ENCODE measurements around the gene RNF38.
A peak's percentile ranks its signal among the peaks of the same experiment; 100 is the strongest.
"Not testable (repeated sequence)": the region's sequence is repeated elsewhere in the genome, so short reads cannot be mapped to it uniquely, and the experiment has no call there.

Gene RNF38

GRCh38 chr9:36399980-36400331, at the start of gene RNF38:
RNF38 (minus strand) TSS chr9:36400269; CDS start chr9:36400108, 161 bp downstream.
- H3K4me1 ChIP-seq (ENCODE audit: control insufficient read depth in 1 of 2, insufficient read depth in 2 of 2, low read length in 2 of 2): peaks cover 7 to 18% of the 10 kb centered on the region in 2 donors
- no peaks in the 10 kb centered on the region for H3K9me3 ChIP-seq (ENCODE audit: control insufficient read depth in 1 of 2, low read length in 2 of 2)
- peak within 1 kb of the TSS; percentile 98 for H3K27ac ChIP-seq (ENCODE audit: low read depth, low read length)
- H3K27me3 ChIP-seq (ENCODE audit: control insufficient read depth in 1 of 2, insufficient read depth in 2 of 2, low read length in 2 of 2): no peaks in the 10 kb centered on the region
- H3K9ac ChIP-seq (ENCODE audit: low read depth in 1 of 2, low read length in 2 of 2): peak within 1 kb of the TSS; percentile 49 to 92
- no peaks in the 10 kb centered on the region for H3K36me3 ChIP-seq (ENCODE audit: control insufficient read depth in 1 of 2, insufficient read depth in 2 of 2, low read length in 2 of 2)
- peak within 1 kb of the TSS; percentile 70 to 95 for H3K4me3 ChIP-seq (ENCODE audit: low read depth in 1 of 2, low read length in 2 of 2)

- not testable (repeated sequence) for H3K4me1 ChIP-seq (ENCODE audit: control insufficient read depth in 1 of 2, insufficient read depth in 2 of 2, low read length in 2 of 2); H3K36me3 ChIP-seq (ENCODE audit: control insufficient read depth in 1 of 2, insufficient read depth in 2 of 2, low read length in 2 of 2); H3K4me3 ChIP-seq (ENCODE audit: low read depth in 1 of 2, low read length in 2 of 2); H3K9ac ChIP-seq (ENCODE audit: low read depth in 1 of 2, low read length in 2 of 2); H3K27ac ChIP-seq (ENCODE audit: low read depth, low read length); H3K27me3 ChIP-seq (ENCODE audit: control insufficient read depth in 1 of 2, insufficient read depth in 2 of 2, low read length in 2 of 2); H3K9me3 ChIP-seq (ENCODE audit: control insufficient read depth in 1 of 2, low read length in 2 of 2)
Measured at GRCh38 chr9:36448555-36448954, 48.5 kb upstream of the RNF38 start.

GRCh38 chr9:36448017-36448416, 47.9 kb upstream of the RNF38 start:
- H3K9me3 ChIP-seq (ENCODE audit: control insufficient read depth in 1 of 2, low read length in 2 of 2): no peaks in the 10 kb centered on the region

GRCh38 chr9:36446678-36447077, 46.6 kb upstream of the RNF38 start:
- not testable (repeated sequence) for H3K9ac ChIP-seq (ENCODE audit: low read depth in 1 of 2, low read length in 2 of 2); H3K27ac ChIP-seq (ENCODE audit: low read depth, low read length); H3K36me3 ChIP-seq (ENCODE audit: control insufficient read depth in 1 of 2, insufficient read depth in 2 of 2, low read length in 2 of 2); H3K4me1 ChIP-seq (ENCODE audit: control insufficient read depth in 1 of 2, insufficient read depth in 2 of 2, low read length in 2 of 2); H3K9me3 ChIP-seq (ENCODE audit: control insufficient read depth in 1 of 2, low read length in 2 of 2); H3K27me3 ChIP-seq (ENCODE audit: control insufficient read depth in 1 of 2, insufficient read depth in 2 of 2, low read length in 2 of 2); H3K4me3 ChIP-seq (ENCODE audit: low read depth in 1 of 2, low read length in 2 of 2)

More at GRCh38 chr9:36448017-36448416, 47.9 kb upstream of the RNF38 start:
- H3K9ac ChIP-seq (ENCODE audit: low read depth in 1 of 2, low read length in 2 of 2): no peak overlapping the region
- no peak overlapping the region for H3K4me3 ChIP-seq (ENCODE audit: low read depth in 1 of 2, low read length in 2 of 2)
- no peaks in the 10 kb centered on the region for H3K27me3 ChIP-seq (ENCODE audit: control insufficient read depth in 1 of 2, insufficient read depth in 2 of 2, low read length in 2 of 2)
- no peaks in the 10 kb centered on the region for H3K36me3 ChIP-seq (ENCODE audit: control insufficient read depth in 1 of 2, insufficient read depth in 2 of 2, low read length in 2 of 2)
- H3K4me1 ChIP-seq (ENCODE audit: control insufficient read depth in 1 of 2, insufficient read depth in 2 of 2, low read length in 2 of 2): peaks cover 0 to 5% of the 10 kb centered on the region in 2 donors
- no peak overlapping the region for H3K27ac ChIP-seq (ENCODE audit: low read depth, low read length)

- Histone ChIP-seq H3K4me1 (ENCODE audit: control insufficient read depth in 1 of 2, insufficient read depth in 2 of 2, low read length in 2 of 2) (peaks cover 0 to 5% of the 10 kb centered on the region in 2 donors), H3K9ac (ENCODE audit: low read depth in 1 of 2, low read length in 2 of 2) (no peak overlapping the region), H3K27ac (ENCODE audit: low read depth, low read length) (no peak overlapping the region)
Measured at GRCh38 chr9:36445800-36446361, 45.8 kb upstream of the RNF38 start.

GRCh38 chr9:36444203-36444602, 44.1 kb upstream of the RNF38 start:
- H3K4me3 ChIP-seq (ENCODE audit: low read depth in 1 of 2, low read length in 2 of 2): no peak overlapping the region
- H3K27ac ChIP-seq (ENCODE audit: low read depth, low read length): no peak overlapping the region
- H3K27me3 ChIP-seq (ENCODE audit: control insufficient read depth in 1 of 2, insufficient read depth in 2 of 2, low read length in 2 of 2): no peaks in the 10 kb centered on the region
- peaks cover 0 to 5% of the 10 kb centered on the region in 2 donors for H3K4me1 ChIP-seq (ENCODE audit: control insufficient read depth in 1 of 2, insufficient read depth in 2 of 2, low read length in 2 of 2)
- H3K36me3 ChIP-seq (ENCODE audit: control insufficient read depth in 1 of 2, insufficient read depth in 2 of 2, low read length in 2 of 2): no peaks in the 10 kb centered on the region
- no peak overlapping the region for H3K9ac ChIP-seq (ENCODE audit: low read depth in 1 of 2, low read length in 2 of 2)
- H3K9me3 ChIP-seq (ENCODE audit: control insufficient read depth in 1 of 2, low read length in 2 of 2): no peaks in the 10 kb centered on the region

More at GRCh38 chr9:36445800-36446361, 45.8 kb upstream of the RNF38 start:
- no peaks in the 10 kb centered on the region for H3K36me3 ChIP-seq (ENCODE audit: control insufficient read depth in 1 of 2, insufficient read depth in 2 of 2, low read length in 2 of 2)
- H3K9me3 ChIP-seq (ENCODE audit: control insufficient read depth in 1 of 2, low read length in 2 of 2): no peaks in the 10 kb centered on the region
- no peak overlapping the region for H3K4me3 ChIP-seq (ENCODE audit: low read depth in 1 of 2, low read length in 2 of 2)
- no peaks in the 10 kb centered on the region for H3K27me3 ChIP-seq (ENCODE audit: control insufficient read depth in 1 of 2, insufficient read depth in 2 of 2, low read length in 2 of 2)

GRCh38 chr9:36443581-36443980, 43.5 kb upstream of the RNF38 start:
- H3K9ac ChIP-seq (ENCODE audit: low read depth in 1 of 2, low read length in 2 of 2): no peak overlapping the region
- no peaks in the 10 kb centered on the region for H3K9me3 ChIP-seq (ENCODE audit: control insufficient read depth in 1 of 2, low read length in 2 of 2)
- H3K27ac ChIP-seq (ENCODE audit: low read depth, low read length): no peak overlapping the region

GRCh38 chr9:36442710-36443109, 42.6 kb upstream of the RNF38 start:
- H3K9ac ChIP-seq (ENCODE audit: low read depth in 1 of 2, low read length in 2 of 2): no peak overlapping the region
- H3K9me3 ChIP-seq (ENCODE audit: control insufficient read depth in 1 of 2, low read length in 2 of 2): no peaks in the 10 kb centered on the region
- H3K27ac ChIP-seq (ENCODE audit: low read depth, low read length): no peak overlapping the region
- no peaks in the 10 kb centered on the region for H3K4me1 ChIP-seq (ENCODE audit: control insufficient read depth in 1 of 2, insufficient read depth in 2 of 2, low read length in 2 of 2)
- H3K4me3 ChIP-seq (ENCODE audit: low read depth in 1 of 2, low read length in 2 of 2): no peak overlapping the region
- no peaks in the 10 kb centered on the region for H3K27me3 ChIP-seq (ENCODE audit: control insufficient read depth in 1 of 2, insufficient read depth in 2 of 2, low read length in 2 of 2)
- no peaks in the 10 kb centered on the region for H3K36me3 ChIP-seq (ENCODE audit: control insufficient read depth in 1 of 2, insufficient read depth in 2 of 2, low read length in 2 of 2)

More at GRCh38 chr9:36443581-36443980, 43.5 kb upstream of the RNF38 start:
- Histone ChIP-seq H3K36me3 (ENCODE audit: control insufficient read depth in 1 of 2, insufficient read depth in 2 of 2, low read length in 2 of 2) (no peaks in the 10 kb centered on the region), H3K27me3 (ENCODE audit: control insufficient read depth in 1 of 2, insufficient read depth in 2 of 2, low read length in 2 of 2) (no peaks in the 10 kb centered on the region), H3K4me3 (ENCODE audit: low read depth in 1 of 2, low read length in 2 of 2) (no peak overlapping the region), H3K4me1 (ENCODE audit: control insufficient read depth in 1 of 2, insufficient read depth in 2 of 2, low read length in 2 of 2) (peaks cover 0 to 5% of the 10 kb centered on the region in 2 donors)

GRCh38 chr9:36441966-36442365, 41.9 kb upstream of the RNF38 start:
- H3K27me3 ChIP-seq (ENCODE audit: control insufficient read depth in 1 of 2, insufficient read depth in 2 of 2, low read length in 2 of 2): no peaks in the 10 kb centered on the region
- no peak overlapping the region for H3K27ac ChIP-seq (ENCODE audit: low read depth, low read length)
- H3K9me3 ChIP-seq (ENCODE audit: control insufficient read depth in 1 of 2, low read length in 2 of 2): no peaks in the 10 kb centered on the region
- H3K9ac ChIP-seq (ENCODE audit: low read depth in 1 of 2, low read length in 2 of 2): no peak overlapping the region
- no peaks in the 10 kb centered on the region for H3K36me3 ChIP-seq (ENCODE audit: control insufficient read depth in 1 of 2, insufficient read depth in 2 of 2, low read length in 2 of 2)
- no peaks in the 10 kb centered on the region for H3K4me1 ChIP-seq (ENCODE audit: control insufficient read depth in 1 of 2, insufficient read depth in 2 of 2, low read length in 2 of 2)
- H3K4me3 ChIP-seq (ENCODE audit: low read depth in 1 of 2, low read length in 2 of 2): no peak overlapping the region

GRCh38 chr9:36438536-36439236, 38.6 kb upstream of the RNF38 start:
- Histone ChIP-seq H3K36me3 (ENCODE audit: control insufficient read depth in 1 of 2, insufficient read depth in 2 of 2, low read length in 2 of 2) (no peaks in the 10 kb centered on the region), H3K9ac (ENCODE audit: low read depth in 1 of 2, low read length in 2 of 2) (no peak overlapping the region), H3K4me3 (ENCODE audit: low read depth in 1 of 2, low read length in 2 of 2) (no peak overlapping the region), H3K27me3 (ENCODE audit: control insufficient read depth in 1 of 2, insufficient read depth in 2 of 2, low read length in 2 of 2) (no peaks in the 10 kb centered on the region), H3K4me1 (ENCODE audit: control insufficient read depth in 1 of 2, insufficient read depth in 2 of 2, low read length in 2 of 2) (no peaks in the 10 kb centered on the region), H3K27ac (ENCODE audit: low read depth, low read length) (no peak overlapping the region), H3K9me3 (ENCODE audit: control insufficient read depth in 1 of 2, low read length in 2 of 2) (no peaks in the 10 kb centered on the region)

All from duodenal mucosa (tissue), 2 donors.